Calu3 (cell line): ENCODE results near the gene ACER2. TPM values are rescaled to one million over a fixed set of nuclear protein-coding genes. Genes with fewer than 3 reads are reported as not detected.

Source experiments
- BruUV-seq: library from RNA; stranded (reverse); fragments of 400-500 nt; replicated peaks from 2 replicates; lab custom pipeline; 2021; lab: Mats Ljungman, UMichigan
- CTCF ChIA-PET: fragments of 300-600 bp; sonication (Branson Sonifier 250); formaldehyde crosslinking; loops from one replicate; lab custom pipeline; 2022; ENCODE audit warnings: antibody characterized with exemption; lab: Charles Lee
- DNase-seq: peaks from one replicate; pipeline ENCODE4 v3.0.0; 2022
- H3K27ac Mint-ChIP-seq: one replicate; pipeline ENCODE4 v1.8.0; 2022; ENCODE audit warnings: mixed read lengths; ENCODE audit not compliant: unreplicated experiment
- H3K27me3 Mint-ChIP-seq: one replicate; pipeline ENCODE4 v1.8.0; 2022; ENCODE audit warnings: mixed read lengths; ENCODE audit not compliant: unreplicated experiment
- H3K36me3 Mint-ChIP-seq: one replicate; pipeline ENCODE4 v1.8.0; 2022; ENCODE audit warnings: mild to moderate bottlenecking, moderate library complexity, mixed read lengths; ENCODE audit not compliant: insufficient read depth, unreplicated experiment
- H3K4me1 Mint-ChIP-seq: one replicate; pipeline ENCODE4 v1.8.0; 2022; ENCODE audit warnings: mild to moderate bottlenecking, low read depth, mixed read lengths; ENCODE audit not compliant: unreplicated experiment
- H3K4me3 Mint-ChIP-seq: one replicate; pipeline ENCODE4 v1.8.0; 2022; ENCODE audit warnings: mild to moderate bottlenecking, low read depth, moderate library complexity, mixed read lengths; ENCODE audit not compliant: unreplicated experiment
- H3K9me3 Mint-ChIP-seq: one replicate; pipeline ENCODE4 v1.8.0; 2022; ENCODE audit warnings: low read depth, mixed read lengths; ENCODE audit not compliant: unreplicated experiment
- intact Hi-C: fragments of 100-400 bp; cut with micrococcal nuclease; formaldehyde crosslinking; loops from one replicate; pipeline ENCODE4 v1.10.0; 2022; ENCODE audit not compliant: unreplicated experiment
- total RNA-seq: library from RNA; stranded (reverse); gene quantifications from 2 replicates; pipeline ENCODE4 v1.2.3, GENCODE V29; 2022
- TF ChIP-seq, protein P1 (sequence below): fragments of 200-600 bp; IDR thresholded peaks from one replicate; pipeline ENCODE4 v1.8.0; 2022; ENCODE audit warnings: antibody characterized with exemption; ENCODE audit not compliant: unreplicated experiment

ACER2 gene
- total RNA-seq, 1 experiment from 2014 or later: 7.6 TPM

DNA sequence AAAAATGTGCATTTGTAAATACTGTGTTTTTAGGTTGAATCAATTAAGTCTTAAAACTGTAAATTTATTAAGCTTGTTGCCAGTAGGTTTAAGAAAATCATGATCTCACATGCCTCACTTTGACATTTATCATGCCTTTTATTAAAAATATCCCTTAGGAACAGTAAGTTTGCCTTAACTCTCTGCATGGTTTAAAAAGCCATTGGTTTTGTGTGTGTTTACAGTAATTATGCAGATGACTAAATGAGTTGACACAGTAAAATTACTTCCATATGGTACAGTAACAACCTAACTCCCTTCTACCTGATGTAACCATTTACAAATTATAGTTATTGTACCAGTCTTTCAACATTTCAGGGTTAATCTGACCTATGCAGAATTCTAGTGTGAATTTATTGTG, 35.3 kb upstream of the ACER2 start:
- TF ChIP-seq, protein P1, sequence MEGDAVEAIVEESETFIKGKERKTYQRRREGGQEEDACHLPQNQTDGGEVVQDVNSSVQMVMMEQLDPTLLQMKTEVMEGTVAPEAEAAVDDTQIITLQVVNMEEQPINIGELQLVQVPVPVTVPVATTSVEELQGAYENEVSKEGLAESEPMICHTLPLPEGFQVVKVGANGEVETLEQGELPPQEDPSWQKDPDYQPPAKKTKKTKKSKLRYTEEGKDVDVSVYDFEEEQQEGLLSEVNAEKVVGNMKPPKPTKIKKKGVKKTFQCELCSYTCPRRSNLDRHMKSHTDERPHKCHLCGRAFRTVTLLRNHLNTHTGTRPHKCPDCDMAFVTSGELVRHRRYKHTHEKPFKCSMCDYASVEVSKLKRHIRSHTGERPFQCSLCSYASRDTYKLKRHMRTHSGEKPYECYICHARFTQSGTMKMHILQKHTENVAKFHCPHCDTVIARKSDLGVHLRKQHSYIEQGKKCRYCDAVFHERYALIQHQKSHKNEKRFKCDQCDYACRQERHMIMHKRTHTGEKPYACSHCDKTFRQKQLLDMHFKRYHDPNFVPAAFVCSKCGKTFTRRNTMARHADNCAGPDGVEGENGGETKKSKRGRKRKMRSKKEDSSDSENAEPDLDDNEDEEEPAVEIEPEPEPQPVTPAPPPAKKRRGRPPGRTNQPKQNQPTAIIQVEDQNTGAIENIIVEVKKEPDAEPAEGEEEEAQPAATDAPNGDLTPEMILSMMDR: no peak
- DNase-seq: no peak
- no peaks in the 10 kb centered on the region for H3K9me3 Mint-ChIP-seq
- H3K36me3 Mint-ChIP-seq: peaks cover 54% of the 10 kb centered on the region
- CTCF ChIA-PET: no interaction called here
- H3K27ac Mint-ChIP-seq: peak overlapping the region; percentile 42
- no peak overlapping the region for H3K4me3 Mint-ChIP-seq
- H3K27me3 Mint-ChIP-seq: no peaks in the 10 kb centered on the region
- BruUV-seq: no TSS peak
- peaks cover 15% of the 10 kb centered on the region for H3K4me1 Mint-ChIP-seq
- intact Hi-C loops: loop anchor here (5.0 kb wide), 1 partner anchor 34 kb away; the partner anchor contains the start of gene ACER2

DNA sequence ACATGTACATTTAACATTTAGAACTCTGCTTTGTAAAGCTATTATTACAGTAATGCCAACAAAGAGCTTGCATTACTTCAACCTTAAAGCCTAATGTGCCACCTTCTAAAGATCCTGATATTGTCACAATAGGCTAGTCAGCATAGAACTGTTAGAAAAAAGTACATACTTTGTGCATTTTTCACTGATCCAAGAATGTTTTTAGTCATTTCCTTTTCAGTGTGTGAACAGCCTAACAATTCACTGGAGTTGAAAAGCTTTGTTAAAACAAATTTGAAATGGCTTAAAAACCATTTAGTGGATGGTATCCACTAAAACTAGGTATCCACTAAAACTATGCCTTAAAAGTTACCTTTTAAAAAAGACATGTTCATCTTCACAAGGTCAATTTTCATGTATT, 33.3 kb upstream of the ACER2 start:
- no peak for DNase-seq
- Mint-ChIP-seq H3K4me3 (no peak overlapping the region), H3K27ac (peak overlapping the region; percentile 78), H3K36me3 (peaks cover 69% of the 10 kb centered on the region), H3K9me3 (no peaks in the 10 kb centered on the region), H3K4me1 (peaks cover 17% of the 10 kb centered on the region), H3K27me3 (no peaks in the 10 kb centered on the region)
- BruUV-seq: no TSS peak
- intact Hi-C loops: no loop called here
- TF ChIP-seq, protein P1: no peak
- CTCF ChIA-PET: no interaction called here

GRCh38 chr9:19376931-19377330, 31.9 kb upstream of the ACER2 start:
- intact Hi-C loops: no loop called here
- no peaks in the 10 kb centered on the region for H3K27me3 Mint-ChIP-seq
- peaks cover 79% of the 10 kb centered on the region for H3K36me3 Mint-ChIP-seq

GRCh38 chr9:19378164-19378563, 30.6 kb upstream of the ACER2 start:
- intact Hi-C loops: loop anchor here (2.0 kb wide), 1 partner anchor 79 kb away; no protein-coding TSS in a partner anchor
- no TSS peak for BruUV-seq
- TF ChIP-seq, protein P1: no peak
- H3K4me1 Mint-ChIP-seq: peaks cover 25% of the 10 kb centered on the region
- no peaks in the 10 kb centered on the region for H3K9me3 Mint-ChIP-seq
- no peaks in the 10 kb centered on the region for H3K27me3 Mint-ChIP-seq
- CTCF ChIA-PET: interaction anchor here (0.6 kb wide), 1 partner anchor 585 kb away, joined by 3 read pairs; no protein-coding TSS in a partner anchor
- peaks cover 79% of the 10 kb centered on the region for H3K36me3 Mint-ChIP-seq
- peak overlapping the region; percentile 95 for H3K4me3 Mint-ChIP-seq
- no peak for DNase-seq
- H3K27ac Mint-ChIP-seq: peak overlapping the region; percentile 99

More at GRCh38 chr9:19376931-19377330, 31.9 kb upstream of the ACER2 start:
- H3K4me3 Mint-ChIP-seq: peak overlapping the region; percentile 95
- TF ChIP-seq, protein P1: no peak
- peaks cover 25% of the 10 kb centered on the region for H3K4me1 Mint-ChIP-seq
- DNase-seq: no peak
- CTCF ChIA-PET: interaction anchor here (0.6 kb wide), 1 partner anchor 10 kb away, joined by 3 read pairs; no protein-coding TSS in a partner anchor
- no peaks in the 10 kb centered on the region for H3K9me3 Mint-ChIP-seq
- no TSS peak for BruUV-seq
- no peak overlapping the region for H3K27ac Mint-ChIP-seq
